HuH-7.5 (cell line): ENCODE data around the gene PEPD.

ENCODE experiments used
- DNase-seq: peaks from one replicate; pipeline ENCODE4 v3.0.0; 2011; ENCODE audit warnings: low spot score

The PEPD gene

DNA sequence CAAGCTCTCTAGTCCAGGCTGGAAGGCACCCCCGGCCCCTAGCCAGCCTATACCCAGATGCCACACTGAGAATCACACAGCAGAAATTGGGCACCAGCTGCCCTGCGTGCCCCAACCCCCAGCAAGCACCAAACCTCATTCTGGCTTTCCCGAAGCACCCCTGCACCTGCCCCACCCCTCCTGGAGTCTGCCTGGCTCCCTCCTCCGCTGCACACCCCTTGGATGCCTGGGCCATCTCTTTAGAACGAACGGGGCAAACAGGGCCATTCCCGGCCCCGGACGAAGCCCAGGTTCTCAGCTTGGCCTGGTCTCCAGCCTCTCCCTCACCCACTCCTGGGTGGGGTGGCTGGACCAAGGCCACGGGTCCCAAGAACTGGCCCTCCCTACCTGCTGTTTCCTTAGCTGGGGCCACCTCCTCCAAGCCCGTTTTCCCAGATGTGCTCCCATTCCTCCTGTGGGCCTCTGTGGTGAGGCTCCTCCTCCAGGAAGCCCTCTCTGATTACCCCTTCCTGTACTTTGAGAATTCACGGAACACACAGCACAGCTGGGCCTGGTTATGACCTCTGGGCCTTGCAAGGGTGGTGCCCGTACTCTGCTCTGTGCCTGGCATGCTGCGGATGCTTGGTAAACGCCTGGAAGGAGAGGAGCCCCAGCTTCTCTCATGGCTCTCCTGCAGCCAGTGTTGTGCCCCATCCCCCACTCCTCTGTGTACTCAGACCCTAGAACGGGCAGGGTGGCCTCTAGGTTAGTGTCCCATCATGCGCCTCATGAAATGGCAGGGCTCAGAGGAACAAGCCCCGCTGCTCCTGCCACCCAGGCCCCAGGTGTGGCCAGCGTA, 126.6 kb downstream of the PEPD start:
- DNase-seq, result no peak

DNA sequence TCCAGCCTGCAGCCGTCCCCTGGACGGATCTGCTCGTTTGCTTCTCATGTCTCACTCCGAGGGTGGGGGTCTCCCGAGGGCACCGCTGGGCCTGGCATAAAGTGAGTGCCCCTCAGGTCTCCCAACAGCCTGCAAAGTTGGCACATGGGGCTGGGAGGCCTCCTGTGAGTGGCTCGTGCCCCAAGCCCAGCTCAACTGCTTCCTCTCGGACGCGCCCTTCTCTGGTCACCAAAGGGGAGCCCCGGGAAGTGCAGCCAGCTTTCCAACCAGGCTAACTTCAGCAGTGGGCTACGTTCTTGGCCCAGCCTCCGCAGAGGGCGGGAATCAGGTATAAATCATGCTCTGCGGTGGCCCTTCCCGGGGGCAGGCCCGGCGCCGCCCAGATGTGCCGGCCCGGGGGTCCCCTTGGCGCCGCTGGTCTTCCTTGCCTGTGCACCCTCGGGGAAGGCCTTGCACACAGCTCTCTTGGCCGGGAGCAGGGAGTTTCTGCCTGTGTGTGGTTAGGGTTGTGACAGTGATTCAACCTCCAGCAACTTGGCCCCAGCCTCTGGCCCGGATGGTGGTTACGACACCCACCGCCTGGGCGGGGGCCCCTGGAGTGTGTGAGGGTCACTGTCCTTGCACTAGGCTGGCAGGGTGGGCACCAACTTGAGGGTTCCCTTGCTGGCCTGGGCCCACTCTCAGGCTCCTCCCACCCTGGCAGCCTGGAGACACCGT, 127.4 kb downstream of the PEPD start:
- DNase-seq, result no peak

DNA sequence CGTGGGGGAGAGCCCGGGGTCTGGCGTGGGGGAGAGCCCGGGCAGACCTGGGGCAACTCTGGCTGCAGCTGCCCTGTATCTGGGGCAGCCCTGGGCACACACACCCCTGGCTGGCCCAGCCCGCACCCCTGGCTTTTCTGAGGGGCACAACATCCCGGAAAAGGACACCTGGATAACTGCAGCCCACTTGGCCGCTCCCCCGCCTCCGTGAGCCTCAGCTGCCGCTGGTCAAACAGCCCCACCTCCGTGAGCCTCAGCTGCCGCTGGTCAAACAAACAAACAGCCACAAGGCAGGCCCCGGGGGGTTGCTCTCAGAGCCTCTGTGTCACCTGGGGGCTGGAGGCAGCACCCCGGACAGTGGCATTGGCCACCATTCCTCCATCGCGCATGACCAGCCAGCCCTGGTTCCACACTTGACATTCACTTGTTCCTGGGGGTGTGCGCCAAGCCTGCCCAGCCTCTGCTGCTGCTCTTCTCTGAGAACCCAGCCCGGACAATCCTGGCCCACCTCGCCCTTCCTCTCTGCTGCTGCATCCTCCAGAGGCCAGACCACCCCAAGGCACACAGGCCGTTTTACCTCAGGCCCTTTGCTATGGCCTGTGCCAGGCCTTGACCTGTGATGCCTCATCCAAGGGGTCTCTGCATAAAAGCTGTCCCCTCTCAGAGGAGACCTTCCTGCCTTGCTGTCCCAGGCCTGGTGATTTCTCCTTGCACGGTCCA, 128.1 kb downstream of the PEPD start:
- no peak for DNase-seq

DNA sequence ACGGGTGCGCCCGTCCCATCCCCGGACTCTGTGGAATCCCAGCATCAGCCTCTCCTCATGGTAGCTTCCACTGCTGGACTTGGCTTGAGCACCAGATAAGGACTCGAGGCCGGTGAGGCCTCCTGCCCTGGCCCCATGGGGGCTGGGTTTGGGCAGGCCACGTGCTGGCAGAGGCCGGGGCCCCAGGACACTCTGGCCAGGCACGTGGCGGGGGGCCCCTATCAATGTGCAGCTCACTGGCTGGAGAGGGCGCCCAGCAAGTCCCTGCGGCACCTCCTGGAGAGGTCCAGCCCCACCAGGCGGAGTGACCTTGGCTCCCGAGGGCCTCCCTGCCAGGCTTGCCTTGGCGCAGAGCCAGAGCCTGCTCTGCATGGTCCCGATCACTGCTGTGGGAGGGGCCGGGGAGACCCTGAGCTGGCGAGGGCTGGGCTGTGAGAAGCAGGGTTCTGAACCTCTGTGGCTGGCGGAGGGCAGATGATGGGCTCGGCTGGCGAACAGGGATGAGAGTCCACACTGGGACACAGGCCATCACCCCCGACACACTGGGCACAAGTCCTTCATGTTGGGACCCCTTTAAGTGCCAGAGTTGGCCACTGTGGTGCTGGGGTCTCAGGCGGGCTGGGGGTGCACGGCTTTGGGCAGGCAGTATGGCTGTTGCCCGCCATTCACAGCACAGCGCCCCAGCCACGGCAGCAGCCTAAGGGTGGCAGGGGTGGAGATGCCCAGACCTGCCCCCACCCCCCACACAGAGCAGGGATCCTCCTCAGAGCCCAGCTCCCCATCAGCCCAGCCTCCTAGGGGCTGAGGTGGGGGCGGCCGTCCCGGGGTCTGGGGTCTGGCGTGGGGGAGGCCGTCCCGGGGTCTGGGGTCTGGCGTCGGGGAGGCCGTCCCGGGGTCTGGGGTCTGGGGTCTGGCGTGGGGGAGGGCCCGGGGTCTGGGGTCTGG, 129.0 kb downstream of the PEPD start:
- peak; percentile 96 for DNase-seq

DNA sequence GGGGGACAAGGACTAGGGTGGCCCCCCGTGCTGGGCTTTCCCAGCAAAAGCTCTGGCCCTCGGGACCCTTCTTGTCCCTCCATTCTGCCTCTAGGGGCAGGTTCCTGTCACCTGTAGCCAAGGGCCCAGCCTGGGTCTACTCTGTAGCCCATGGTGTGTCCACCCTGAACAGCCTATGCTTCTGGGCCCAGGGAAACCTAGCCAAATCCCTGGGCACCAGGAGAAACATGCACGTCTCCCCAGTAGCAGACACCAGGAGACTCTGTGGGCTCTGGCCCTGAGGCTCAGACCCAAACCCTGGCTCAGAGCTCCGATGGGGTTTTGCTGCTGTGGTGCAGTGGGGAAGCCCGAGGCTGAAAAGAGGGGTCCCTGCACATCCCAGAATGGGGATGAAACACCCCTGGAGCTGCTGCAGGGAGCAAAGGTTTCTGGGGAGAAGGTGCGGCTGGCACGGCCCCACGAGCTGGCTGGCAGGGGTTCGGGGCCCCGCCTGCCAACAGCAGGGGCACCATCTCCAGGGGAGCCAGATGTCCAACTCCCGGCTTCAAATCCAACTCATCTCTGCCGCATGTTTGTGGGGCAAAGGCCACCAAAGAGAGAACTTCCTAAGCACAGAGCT, 129.9 kb downstream of the PEPD start:
- no peak for DNase-seq

DNA sequence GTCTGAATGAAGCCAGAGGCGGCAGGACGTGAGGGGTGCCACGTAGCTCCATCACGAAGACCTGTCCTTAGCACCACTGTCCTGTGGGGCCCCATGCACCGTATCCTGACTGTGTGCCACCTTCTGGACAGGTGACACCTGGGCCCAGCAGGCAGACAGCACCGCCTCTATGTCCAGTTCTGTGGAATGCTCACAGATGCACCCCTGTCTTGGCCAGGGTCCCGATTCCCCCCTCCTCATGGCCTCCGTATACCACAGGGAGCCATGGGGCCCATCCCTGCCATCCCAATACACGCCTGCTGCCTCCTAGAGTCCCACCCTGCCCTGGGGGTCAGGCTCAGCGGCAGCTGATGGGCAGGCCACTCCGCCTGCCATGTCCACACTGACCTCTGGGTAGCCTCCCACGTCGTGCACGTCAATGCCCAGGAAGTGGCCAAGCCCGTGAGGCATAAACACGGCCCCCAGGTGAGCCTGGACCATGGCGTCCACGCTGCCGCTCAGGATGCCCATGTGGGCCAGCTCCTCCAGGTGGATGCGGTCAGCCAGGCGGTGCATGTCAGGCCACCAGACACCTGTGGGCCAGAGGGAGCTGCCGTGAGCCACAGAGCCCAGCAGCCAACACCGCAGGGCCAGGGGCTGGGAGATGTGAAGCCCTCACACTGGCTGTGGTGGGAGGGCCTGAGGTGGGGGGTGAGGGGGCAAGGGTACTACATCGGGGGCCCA, 130.5 kb downstream of the PEPD start:
- DNase-seq, result no peak

DNA sequence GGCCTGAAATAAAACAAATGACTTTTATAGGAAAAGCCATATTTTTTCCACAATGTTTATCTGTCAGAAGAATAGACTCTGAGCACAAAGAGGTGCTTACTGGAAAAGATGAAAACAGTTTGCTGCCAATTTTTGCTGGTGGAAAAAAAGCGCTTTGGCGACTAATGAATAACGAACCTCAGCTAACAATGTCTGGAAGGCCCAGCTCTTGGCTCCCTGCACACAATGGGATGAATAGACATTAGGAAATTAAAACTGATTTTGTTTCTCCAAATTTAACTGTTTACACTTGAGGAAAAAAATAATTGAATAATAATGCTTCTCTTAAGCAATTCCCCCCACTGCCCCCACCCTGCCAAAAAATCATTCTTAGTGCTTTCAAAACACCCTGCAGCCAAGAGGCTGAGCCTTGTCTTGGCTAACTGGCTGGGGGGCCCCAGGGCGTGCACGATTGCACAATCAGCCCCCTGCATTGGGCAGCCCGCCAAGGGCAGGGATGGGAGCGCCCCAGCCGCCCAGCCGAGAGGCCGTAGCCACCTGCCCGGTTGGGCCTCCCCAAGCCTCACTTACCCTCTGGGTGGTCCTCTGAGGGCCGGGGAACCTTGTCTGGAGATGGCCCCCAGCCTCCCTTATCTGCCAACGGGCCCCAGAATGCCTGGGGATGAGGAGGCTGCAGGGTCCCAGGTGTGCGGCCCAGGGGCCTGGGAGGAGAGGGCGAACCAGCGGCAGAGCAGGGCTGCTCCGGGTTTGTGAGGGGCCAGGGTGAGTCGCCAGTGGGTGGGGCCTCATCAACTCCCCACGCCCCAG, 131.3 kb downstream of the PEPD start:
- no peak for DNase-seq

DNA sequence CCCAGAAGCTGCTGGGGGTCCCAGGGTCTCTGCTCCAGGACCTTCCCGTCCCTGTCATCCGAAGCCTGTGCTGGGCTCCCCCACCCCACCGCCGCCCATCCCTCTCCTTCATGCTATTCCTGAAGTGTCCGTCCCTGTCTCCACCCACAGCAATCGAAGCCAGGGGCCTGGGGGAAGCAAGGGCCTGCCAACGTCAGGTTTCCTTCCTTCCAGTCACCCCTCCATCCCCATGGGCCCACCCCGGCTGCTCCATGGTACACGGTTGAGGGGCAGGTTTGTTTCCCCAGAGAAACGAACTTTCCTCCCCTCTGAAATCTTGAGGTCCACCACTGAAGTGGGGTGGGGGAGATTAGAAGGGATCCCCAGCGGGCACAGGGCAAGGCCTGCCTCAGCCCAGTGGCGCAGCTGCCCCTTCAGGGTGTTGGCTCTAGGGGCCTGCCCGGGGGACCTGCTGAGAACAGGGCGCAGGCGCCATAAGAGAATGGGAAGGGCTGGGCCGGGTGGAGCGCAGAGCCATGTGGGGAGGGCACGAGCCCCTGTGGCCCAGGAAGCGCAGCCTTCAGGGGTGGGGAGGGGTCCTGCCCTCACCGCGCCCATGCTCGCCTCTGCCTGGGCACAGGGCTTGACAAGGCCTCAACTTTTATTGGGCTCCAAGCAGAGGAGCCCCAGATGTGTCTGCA, 132.0 kb downstream of the PEPD start:
- no peak for DNase-seq

DNA sequence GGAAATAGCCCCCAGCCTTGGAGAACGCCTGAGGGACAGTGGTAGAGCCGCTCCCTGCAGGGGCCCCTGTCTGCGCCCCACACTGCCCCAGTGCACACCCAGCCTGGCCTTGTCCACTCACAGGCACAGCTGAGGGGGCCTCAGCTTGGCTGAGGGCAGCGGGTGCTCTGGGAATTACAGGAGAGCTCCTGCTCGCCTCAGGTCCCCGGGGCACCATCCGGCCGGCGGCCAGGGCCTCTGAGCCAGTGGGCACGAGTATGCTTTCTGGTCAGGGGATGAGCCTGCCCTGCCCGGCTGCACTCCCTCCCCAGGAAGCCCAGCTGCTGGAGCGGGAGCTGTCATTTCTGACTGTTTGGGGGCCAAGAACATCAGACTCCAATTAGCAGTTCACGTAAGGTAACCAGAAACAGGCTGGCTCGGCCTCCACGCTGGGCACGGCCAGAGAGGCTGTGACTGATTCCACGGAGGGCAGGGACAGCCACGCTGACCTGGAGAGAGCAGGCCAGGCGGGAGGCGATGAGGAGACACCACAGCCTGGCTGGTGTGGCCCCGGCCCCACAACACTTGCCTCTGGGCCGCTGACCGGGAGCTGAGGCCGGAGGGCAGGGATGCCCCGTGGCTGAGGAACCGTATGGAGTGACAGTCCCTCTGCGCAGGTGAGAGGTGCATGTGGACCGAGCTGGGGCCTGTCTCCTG, 132.7 kb downstream of the PEPD start:
- DNase-seq, result no peak

DNA sequence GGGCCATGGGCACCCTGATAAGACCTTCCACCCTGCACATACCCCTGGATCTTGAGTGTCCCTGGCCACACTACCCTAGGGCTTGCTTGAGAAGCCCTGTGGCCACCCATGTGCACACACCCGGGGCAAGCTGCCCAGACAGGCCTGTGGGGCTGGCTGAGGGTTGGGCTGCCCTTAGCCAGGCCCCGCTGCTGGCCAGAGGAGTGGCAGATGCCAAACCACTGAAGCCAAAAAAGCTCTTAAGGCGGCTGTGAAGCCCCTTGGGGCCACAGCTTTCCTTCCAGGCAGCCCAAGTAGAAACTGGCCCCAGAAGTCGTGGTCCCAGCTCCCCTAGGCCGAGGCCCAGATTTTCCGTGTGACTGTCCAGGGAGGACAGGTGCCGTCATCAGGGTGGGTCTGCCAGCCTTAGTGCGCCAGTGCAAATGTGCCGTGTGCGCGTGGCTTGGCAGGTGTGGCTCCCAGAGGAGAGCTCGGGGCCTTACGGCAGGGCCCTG, 133.3 kb downstream of the PEPD start:
- no peak for DNase-seq

DNA sequence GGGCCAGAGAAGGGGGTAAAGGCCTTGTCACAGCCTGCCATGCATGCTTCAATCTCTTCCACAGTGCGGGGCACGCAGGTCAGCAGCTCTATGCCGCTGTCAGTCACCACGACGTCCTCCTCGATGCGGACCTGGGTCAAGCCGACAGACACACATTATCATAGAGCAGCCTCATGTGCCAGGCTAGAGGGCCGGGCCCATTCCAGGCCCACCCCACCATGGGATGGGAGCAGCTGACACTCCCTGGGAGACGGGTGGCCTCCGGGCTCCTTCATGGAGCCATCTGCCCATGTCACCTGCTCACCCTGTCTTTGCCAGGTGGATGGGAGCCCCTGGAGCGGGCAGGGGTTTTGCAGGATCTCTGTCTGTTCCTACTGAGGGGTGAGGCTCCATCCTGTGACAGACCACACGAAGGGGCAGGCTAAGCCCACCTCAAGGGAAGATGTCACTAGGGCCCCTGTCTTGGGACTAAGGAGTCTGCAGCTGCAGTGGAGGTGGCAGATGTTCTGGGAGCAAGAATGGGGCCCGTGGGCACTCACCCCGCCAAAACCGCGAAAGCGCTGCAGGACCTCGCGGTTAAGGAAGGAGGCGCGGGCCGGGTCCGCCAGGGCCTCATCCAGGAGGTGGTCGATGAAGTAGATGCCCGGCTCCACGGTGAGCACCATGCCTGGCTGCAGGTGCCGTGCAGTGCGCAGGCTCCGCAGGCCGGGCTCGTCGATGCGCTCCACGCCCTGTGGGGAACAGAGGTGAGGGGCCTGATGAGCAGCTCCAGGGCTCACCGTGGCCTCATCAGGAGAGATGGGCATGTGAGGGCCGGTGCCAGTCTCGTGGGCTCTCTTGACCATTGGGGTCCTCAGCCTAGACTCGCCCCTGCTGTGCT, 134.0 kb downstream of the PEPD start:
- no peak for DNase-seq

DNA sequence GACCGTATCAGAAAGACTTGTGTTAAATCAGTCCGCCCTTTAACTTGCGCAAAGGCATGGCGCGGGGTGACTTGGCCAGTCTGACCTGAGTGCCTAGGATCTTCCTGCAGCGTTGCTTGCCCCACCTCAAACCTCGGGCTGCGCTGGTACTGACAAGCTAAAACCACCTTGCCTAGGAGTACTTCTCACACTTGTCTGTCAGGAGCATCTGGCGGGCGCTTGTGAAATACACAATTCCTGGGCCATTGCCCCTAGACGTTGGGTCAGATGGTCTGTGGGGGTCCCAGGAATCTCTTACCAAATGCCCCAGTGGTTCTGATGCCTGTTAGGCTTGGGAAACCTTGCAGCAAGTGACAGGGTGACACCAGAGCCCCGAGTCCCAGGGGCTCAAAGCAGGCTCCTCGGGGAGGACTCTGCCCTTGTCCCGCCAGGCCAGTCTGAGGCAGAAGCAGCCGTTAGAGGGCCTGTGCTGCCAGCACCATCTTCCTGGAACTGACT, 135.2 kb downstream of the PEPD start:
- no peak for DNase-seq

DNA sequence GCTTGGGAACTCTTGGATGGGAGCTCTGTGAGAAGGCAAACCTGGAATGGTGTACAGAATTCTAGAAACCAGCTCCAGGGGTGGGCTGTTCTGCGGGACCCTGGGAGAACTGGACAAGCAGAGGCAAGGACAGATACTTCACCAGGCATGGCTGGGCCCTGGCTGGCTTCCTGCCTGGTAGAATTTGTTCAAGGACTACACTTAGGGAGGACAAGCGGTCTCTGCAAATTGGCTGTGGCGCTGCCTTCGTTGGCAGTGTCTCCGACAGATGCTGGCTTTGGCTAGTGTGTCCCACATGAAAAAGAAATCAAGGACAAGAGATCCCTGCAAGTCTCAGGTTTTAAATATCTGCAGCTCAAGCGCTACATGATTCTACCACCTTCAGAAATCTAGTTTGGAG, 135.6 kb downstream of the PEPD start:
- DNase-seq, result no peak

DNA sequence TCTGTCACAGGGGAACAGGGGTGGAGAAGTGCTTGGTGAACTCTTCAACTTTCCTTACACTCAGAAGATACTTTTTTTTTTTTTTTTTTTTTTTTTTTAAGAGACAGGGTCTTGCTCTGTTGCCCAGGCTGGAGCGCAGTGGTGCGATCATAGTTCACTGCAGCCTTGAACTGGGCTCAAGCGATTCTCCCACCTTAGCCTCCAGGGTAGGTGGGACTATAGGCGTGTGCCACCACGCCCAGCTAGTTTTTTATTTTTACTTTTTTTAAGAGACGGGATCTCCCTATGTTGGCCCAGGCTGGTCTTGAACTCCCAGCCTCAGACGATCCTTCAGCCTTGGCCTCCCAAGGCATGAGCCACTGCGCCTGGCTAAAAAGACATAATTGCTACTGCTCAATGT, 136.6 kb downstream of the PEPD start:
- DNase-seq, result no peak

DNA sequence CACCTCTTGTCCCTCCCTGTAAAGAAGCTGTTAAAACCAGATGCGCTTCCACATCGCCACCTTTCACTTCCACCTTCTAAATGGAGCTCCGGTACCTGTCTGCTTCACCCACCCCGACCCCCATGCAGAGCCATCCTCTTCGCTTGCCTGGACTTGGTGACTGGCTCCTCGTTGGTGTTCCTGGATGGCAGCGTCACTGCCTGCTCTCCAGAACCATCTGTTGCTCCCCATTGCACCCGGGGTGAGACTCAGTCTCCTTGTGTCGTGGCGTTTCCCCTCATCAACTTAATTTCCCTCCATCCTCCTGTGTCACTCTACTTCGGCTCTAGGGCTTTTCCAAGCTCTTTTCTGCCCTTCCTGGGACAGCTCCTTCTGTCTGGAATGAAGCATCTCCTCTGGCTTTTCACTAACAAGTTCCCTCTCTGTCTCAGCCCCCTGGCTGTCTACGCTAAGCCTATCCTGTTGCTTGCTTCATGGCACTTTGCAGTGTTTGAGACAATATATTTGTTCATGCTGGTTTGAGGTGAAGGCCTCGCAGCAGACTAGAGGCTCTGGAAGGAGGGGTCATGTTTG, 137.8 kb downstream of the PEPD start:
- DNase-seq, result no peak

DNA sequence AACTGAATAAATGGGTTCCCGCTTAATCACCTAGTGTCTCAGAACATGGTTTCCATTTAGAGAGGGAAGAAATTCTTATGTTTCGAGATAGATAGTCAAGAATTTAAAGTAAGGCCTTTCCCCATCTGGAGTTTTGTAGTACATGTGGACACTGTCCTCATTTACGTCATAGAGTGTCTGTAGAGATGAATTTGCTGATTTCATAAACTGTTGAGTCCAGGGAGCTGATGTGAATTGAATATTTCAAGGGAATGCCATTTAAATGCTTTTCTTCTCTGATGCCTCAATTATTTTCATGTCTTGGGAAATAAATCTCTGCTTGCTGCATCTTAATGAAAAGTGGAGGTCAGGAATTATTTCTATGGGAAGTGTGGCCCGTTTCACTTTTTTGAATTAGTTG, 138.6 kb downstream of the PEPD start:
- no peak for DNase-seq

DNA sequence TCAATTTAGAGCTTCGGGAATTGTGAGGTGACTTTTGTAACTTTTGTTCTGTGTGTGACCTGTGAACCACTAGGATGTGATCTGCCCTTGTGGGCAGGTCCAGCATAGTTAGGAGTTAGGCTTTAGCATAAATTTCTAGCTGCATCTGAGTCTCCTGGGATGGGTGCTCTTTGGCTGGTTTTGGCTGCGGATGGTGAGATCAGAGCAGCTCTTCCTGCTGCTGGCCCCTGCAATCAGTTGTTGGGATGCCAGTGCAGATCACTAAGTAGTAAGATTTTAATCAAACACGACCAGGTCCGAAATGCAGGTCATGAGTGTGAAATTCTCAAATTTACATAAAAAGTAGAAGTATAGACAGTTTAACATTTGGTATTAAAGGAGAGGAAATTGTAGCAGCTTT, 139.6 kb downstream of the PEPD start:
- no peak for DNase-seq
